NCI-H748 treated with DMSO at 0.1 percent for 48 hours (cell line): ENCODE measurements around the gene USP17L17.
"Not testable (repeated sequence)": the region's sequence is repeated elsewhere in the genome, so short reads cannot be mapped to it uniquely, and the experiment has no call there.

Experiments used
- DNase-seq: peaks from one replicate; lab custom pipeline; 2025; lab: John Stamatoyannopoulos, UW

USP17L17 gene

GRCh38 chr4:9243579-9243978, at the start of gene USP17L17:
Gene USP17L17 (plus strand): TSS chr4:9243879. CDS start chr4:9243879, 0 bp downstream.
- DNase-seq, result not testable (repeated sequence)

GRCh38 chr4:9210357-9210756, 33.3 kb upstream of the USP17L17 start, which contains the start of gene USP17L10:
Gene USP17L10 (plus strand): TSS chr4:9210657. CDS start chr4:9210657, 0 bp downstream.
- DNase-seq, result not testable (repeated sequence)

GRCh38 chr4:9214701-9215100, 29.0 kb upstream of the USP17L17 start:
- DNase-seq, result not testable (repeated sequence)

- DNase-seq, result not testable (repeated sequence)
Measured at GRCh38 chr4:9215105-9215504, 28.6 kb upstream of the USP17L17 start, which contains the start of gene USP17L11. Gene USP17L11 (plus strand): TSS chr4:9215405. CDS start chr4:9215405, 0 bp downstream.

- DNase-seq, result not testable (repeated sequence)
Measured at GRCh38 chr4:9219852-9220251, 23.8 kb upstream of the USP17L17 start, which contains the start of gene USP17L12. Gene USP17L12 (plus strand): TSS chr4:9220152. CDS start chr4:9220152, 0 bp downstream.

GRCh38 chr4:9224596-9224995, 19.1 kb upstream of the USP17L17 start, which contains the start of gene USP17L13:
Gene USP17L13 (plus strand): TSS chr4:9224896. CDS start chr4:9224896, 0 bp downstream.
- DNase-seq, result not testable (repeated sequence)

- DNase-seq, result not testable (repeated sequence)
Measured at GRCh38 chr4:9230249-9230648, 13.4 kb upstream of the USP17L17 start.

GRCh38 chr4:9234085-9234484, 9.6 kb upstream of the USP17L17 start, which contains the start of gene USP17L15:
Gene USP17L15 (plus strand): TSS chr4:9234385. CDS start chr4:9234385, 0 bp downstream.
- not testable (repeated sequence) for DNase-seq

- DNase-seq, result not testable (repeated sequence)
Measured at GRCh38 chr4:9238461-9238860, 5.2 kb upstream of the USP17L17 start.

- not testable (repeated sequence) for DNase-seq
Measured at GRCh38 chr4:9247953-9248680, 4.4 kb downstream of the USP17L17 start, which contains the start of gene USP17L18. Gene USP17L18 (plus strand): TSS chr4:9248630. CDS start chr4:9248630, 0 bp downstream.

GRCh38 chr4:9253078-9253477, 9.4 kb downstream of the USP17L17 start, which contains the start of gene USP17L19:
Gene USP17L19 (plus strand): TSS chr4:9253378. CDS start chr4:9253378, 0 bp downstream.
- DNase-seq, result not testable (repeated sequence)

GRCh38 chr4:9257824-9258223, 14.1 kb downstream of the USP17L17 start, which contains the start of gene USP17L20:
Gene USP17L20 (plus strand): TSS chr4:9258124. CDS start chr4:9258124, 0 bp downstream.
- not testable (repeated sequence) for DNase-seq

GRCh38 chr4:9262572-9262971, 18.9 kb downstream of the USP17L17 start, which contains the start of gene USP17L21:
Gene USP17L21 (plus strand): TSS chr4:9262872. CDS start chr4:9262872, 0 bp downstream.
- DNase-seq, result not testable (repeated sequence)

GRCh38 chr4:9267319-9267718, 23.6 kb downstream of the USP17L17 start, which contains the start of gene USP17L22:
Gene USP17L22 (plus strand): TSS chr4:9267619. CDS start chr4:9267619, 0 bp downstream.
- not testable (repeated sequence) for DNase-seq

- not testable (repeated sequence) for DNase-seq
Measured at GRCh38 chr4:9271719-9272118, 28.0 kb downstream of the USP17L17 start.
